SK-N-MC (cell line): ENCODE results near the gene MYLK2.

Experiments used
- EZH2 ChIP-seq: fragments of 200-600 bp; sonication (generic); IDR thresholded peaks from one replicate; pipeline ENCODE4 v1.6.1; 2017; ENCODE audit warnings: antibody characterized with exemption
- FOXP2 ChIP-seq: optimal IDR thresholded peaks from 2 replicates; pipeline ENCODE3; 2011; ENCODE audit warnings: mild to moderate bottlenecking, moderate library complexity; ENCODE audit not compliant: insufficient read depth; ENCODE audit errors: extremely low read length, control extremely low read depth
- POLR2AphosphoS5 ChIP-seq: IDR thresholded peaks from 2 replicates; pipeline ENCODE4 v1.6.1; 2012; ENCODE audit warnings: mild to moderate bottlenecking, low read depth, low read length, borderline replicate concordance

DNA sequence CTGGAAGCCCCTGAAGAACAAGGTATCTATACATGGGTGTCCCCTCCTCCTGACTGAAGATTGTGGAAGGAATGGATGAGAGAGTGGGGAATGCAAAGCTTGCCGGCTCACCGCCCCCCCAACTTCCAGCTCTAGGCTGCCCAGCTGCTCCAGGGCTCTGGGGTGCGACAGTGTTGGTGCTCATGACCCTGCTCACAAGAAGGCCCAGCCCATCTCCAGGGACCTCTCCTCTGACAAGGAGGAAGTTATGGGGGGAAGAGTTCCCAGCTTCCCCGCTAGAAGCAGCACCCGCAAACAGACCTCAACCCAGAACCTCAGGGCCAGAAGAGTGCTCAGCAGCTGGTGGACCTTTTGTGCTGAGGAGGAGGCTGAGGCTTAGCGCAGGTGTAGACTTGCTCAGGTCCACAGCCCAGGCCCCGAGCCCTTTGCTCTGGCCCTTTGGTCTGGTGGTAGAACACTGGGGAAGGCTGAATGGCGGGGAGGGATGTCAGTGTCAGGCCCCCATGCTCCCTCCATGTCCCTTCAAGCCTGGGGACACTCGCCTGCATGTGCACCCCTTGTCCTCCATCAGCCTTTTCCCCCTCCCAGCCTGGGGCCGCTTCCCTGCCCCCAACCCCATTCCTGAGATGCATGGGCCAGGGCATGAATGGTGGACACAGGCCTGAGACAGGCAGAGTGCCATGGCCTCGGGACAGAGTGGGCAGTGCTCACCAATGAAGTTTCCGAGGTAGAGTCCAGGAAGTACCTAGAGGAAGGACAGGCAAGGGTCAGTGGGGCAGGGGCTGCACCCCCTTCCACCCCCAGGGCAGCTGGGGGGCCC lies 49.9 kb downstream of the MYLK2 start:
- TF ChIP-seq EZH2 (no peak), POLR2AphosphoS5 (no peak), FOXP2 (no peak)
